ENCODE measurements around the gene MT1M.

Gene MT1M

GRCh38 chr16:56631832-56632155 lies 665 bp upstream of the MT1M start:
- Histone ChIP-seq H3K4me3 (no peak overlapping the region), H3K27ac (no peak overlapping the region), H3K36me3 (ENCODE audit: insufficient read depth, low read length) (no peaks in the 10 kb centered on the region), H3K9ac (ENCODE audit: insufficient read length) (no peak overlapping the region), H3K9me3 (ENCODE audit: low read depth, low read length) (no peaks in the 10 kb centered on the region)
- DNase-seq (ENCODE audit: low read depth, low spot score) = no peak
- no peak for TF ChIP-seq POLR2AphosphoS5 (IDR thresholded peaks at IDR 0.05; ENCODE audit: borderline replicate concordance, low read depth, low read length)
- no peak for TF ChIP-seq FOXP2 (optimal IDR thresholded peaks at IDR 0.05; ENCODE audit: control extremely low read depth, extremely low read length, insufficient read depth)
- no peak for TF ChIP-seq EZH2 (IDR thresholded peaks at IDR 0.05)

GRCh38 chr16:56632848-56633365 lies 448 bp downstream of the MT1M start:
- no peaks in the 10 kb centered on the region for H3K36me3 ChIP-seq (ENCODE audit: insufficient read depth, low read length)
- H3K9ac ChIP-seq (ENCODE audit: insufficient read length) = no peak overlapping the region
- no peak overlapping the region for H3K27ac ChIP-seq
- no peak for TF ChIP-seq POLR2AphosphoS5 (IDR thresholded peaks at IDR 0.05; ENCODE audit: borderline replicate concordance, low read depth, low read length)
- TF ChIP-seq EZH2 (IDR thresholded peaks at IDR 0.05) = no peak
- TF ChIP-seq FOXP2 (optimal IDR thresholded peaks at IDR 0.05; ENCODE audit: control extremely low read depth, extremely low read length, insufficient read depth) = no peak
- H3K4me3 ChIP-seq = no peak overlapping the region
- H3K9me3 ChIP-seq (ENCODE audit: low read depth, low read length) = no peaks in the 10 kb centered on the region
- no peak for DNase-seq (ENCODE audit: low read depth, low spot score)

GRCh38 chr16:56633535-56633934 lies 1.1 kb downstream of the MT1M start:
- H3K27ac ChIP-seq = no peak overlapping the region
- no peaks in the 10 kb centered on the region for H3K9me3 ChIP-seq (ENCODE audit: low read depth, low read length)
- no peak for DNase-seq (ENCODE audit: low read depth, low spot score)
- no peak overlapping the region for H3K4me3 ChIP-seq
- no peaks in the 10 kb centered on the region for H3K36me3 ChIP-seq (ENCODE audit: insufficient read depth, low read length)
- no peak for TF ChIP-seq POLR2AphosphoS5 (IDR thresholded peaks at IDR 0.05; ENCODE audit: borderline replicate concordance, low read depth, low read length)
- TF ChIP-seq EZH2 (IDR thresholded peaks at IDR 0.05) = no peak
- TF ChIP-seq FOXP2 (optimal IDR thresholded peaks at IDR 0.05; ENCODE audit: control extremely low read depth, extremely low read length, insufficient read depth) = no peak
- no peak overlapping the region for H3K9ac ChIP-seq (ENCODE audit: insufficient read length)

GRCh38 chr16:56634715-56635440 lies 2.4 kb downstream of the MT1M start:
- TF ChIP-seq FOXP2 (optimal IDR thresholded peaks at IDR 0.05; ENCODE audit: control extremely low read depth, extremely low read length, insufficient read depth) (no peak), POLR2AphosphoS5 (IDR thresholded peaks at IDR 0.05; ENCODE audit: borderline replicate concordance, low read depth, low read length) (no peak), EZH2 (IDR thresholded peaks at IDR 0.05) (no peak)
- no peaks in the 10 kb centered on the region for H3K9me3 ChIP-seq (ENCODE audit: low read depth, low read length)
- no peaks in the 10 kb centered on the region for H3K36me3 ChIP-seq (ENCODE audit: insufficient read depth, low read length)
- no peak overlapping the region for H3K9ac ChIP-seq (ENCODE audit: insufficient read length)
- H3K27ac ChIP-seq = no peak overlapping the region
- DNase-seq (ENCODE audit: low read depth, low spot score) = no peak
- H3K4me3 ChIP-seq = no peak overlapping the region

GRCh38 chr16:56635441-56635967 lies 3.0 kb downstream of the MT1M start:
- Histone ChIP-seq H3K9me3 (ENCODE audit: low read depth, low read length) (no peaks in the 10 kb centered on the region), H3K4me3 (no peak overlapping the region), H3K9ac (ENCODE audit: insufficient read length) (no peak overlapping the region), H3K27ac (no peak overlapping the region), H3K36me3 (ENCODE audit: insufficient read depth, low read length) (no peaks in the 10 kb centered on the region)
- DNase-seq (ENCODE audit: low read depth, low spot score) = no peak
- TF ChIP-seq POLR2AphosphoS5 (IDR thresholded peaks at IDR 0.05; ENCODE audit: borderline replicate concordance, low read depth, low read length) (no peak), FOXP2 (optimal IDR thresholded peaks at IDR 0.05; ENCODE audit: control extremely low read depth, extremely low read length, insufficient read depth) (no peak), EZH2 (IDR thresholded peaks at IDR 0.05) (no peak)

- no peak for DNase-seq (ENCODE audit: low read depth, low spot score)
- H3K27ac ChIP-seq = no peak overlapping the region
- no peaks in the 10 kb centered on the region for H3K36me3 ChIP-seq (ENCODE audit: insufficient read depth, low read length)
- H3K4me3 ChIP-seq = no peak overlapping the region
- no peak overlapping the region for H3K9ac ChIP-seq (ENCODE audit: insufficient read length)
- no peaks in the 10 kb centered on the region for H3K9me3 ChIP-seq (ENCODE audit: low read depth, low read length)
- TF ChIP-seq EZH2 (IDR thresholded peaks at IDR 0.05) (no peak), FOXP2 (optimal IDR thresholded peaks at IDR 0.05; ENCODE audit: control extremely low read depth, extremely low read length, insufficient read depth) (no peak), POLR2AphosphoS5 (IDR thresholded peaks at IDR 0.05; ENCODE audit: borderline replicate concordance, low read depth, low read length) (no peak)
Observed at GRCh38 chr16:56636616-56637413, 4.4 kb downstream of the MT1M start.

- no peak within 1 kb of the TSS for H3K9ac ChIP-seq (ENCODE audit: insufficient read length)
- TF ChIP-seq FOXP2 (optimal IDR thresholded peaks at IDR 0.05; ENCODE audit: control extremely low read depth, extremely low read length, insufficient read depth) = no peak
- no peak for TF ChIP-seq POLR2AphosphoS5 (IDR thresholded peaks at IDR 0.05; ENCODE audit: borderline replicate concordance, low read depth, low read length)
- TF ChIP-seq EZH2 (IDR thresholded peaks at IDR 0.05) = no peak
- H3K4me3 ChIP-seq = no peak within 1 kb of the TSS
- DNase-seq (ENCODE audit: low read depth, low spot score) = no peak
- no peaks in the 10 kb centered on the region for H3K9me3 ChIP-seq (ENCODE audit: low read depth, low read length)
- H3K36me3 ChIP-seq (ENCODE audit: insufficient read depth, low read length) = no peaks in the 10 kb centered on the region
- no peak within 1 kb of the TSS for H3K27ac ChIP-seq
Observed at GRCh38 chr16:56637814-56638750, 5.6 kb downstream of the MT1M start, which contains the start of gene MT1A. TSS of gene MT1A (plus strand) at chr16:56638666. CDS start at chr16:56638739, 73 bp downstream.
